GM19351 (cell line): ENCODE data around the gene PSD4.

Source experiments
- ATAC-seq: cut with Tn5 transposase; IDR thresholded peaks from one replicate; pipeline ENCODE4 v1.9.1; 2021; ENCODE audit warnings: mild to moderate bottlenecking, moderate library complexity; ENCODE audit not compliant: unreplicated experiment

PSD4 gene

DNA sequence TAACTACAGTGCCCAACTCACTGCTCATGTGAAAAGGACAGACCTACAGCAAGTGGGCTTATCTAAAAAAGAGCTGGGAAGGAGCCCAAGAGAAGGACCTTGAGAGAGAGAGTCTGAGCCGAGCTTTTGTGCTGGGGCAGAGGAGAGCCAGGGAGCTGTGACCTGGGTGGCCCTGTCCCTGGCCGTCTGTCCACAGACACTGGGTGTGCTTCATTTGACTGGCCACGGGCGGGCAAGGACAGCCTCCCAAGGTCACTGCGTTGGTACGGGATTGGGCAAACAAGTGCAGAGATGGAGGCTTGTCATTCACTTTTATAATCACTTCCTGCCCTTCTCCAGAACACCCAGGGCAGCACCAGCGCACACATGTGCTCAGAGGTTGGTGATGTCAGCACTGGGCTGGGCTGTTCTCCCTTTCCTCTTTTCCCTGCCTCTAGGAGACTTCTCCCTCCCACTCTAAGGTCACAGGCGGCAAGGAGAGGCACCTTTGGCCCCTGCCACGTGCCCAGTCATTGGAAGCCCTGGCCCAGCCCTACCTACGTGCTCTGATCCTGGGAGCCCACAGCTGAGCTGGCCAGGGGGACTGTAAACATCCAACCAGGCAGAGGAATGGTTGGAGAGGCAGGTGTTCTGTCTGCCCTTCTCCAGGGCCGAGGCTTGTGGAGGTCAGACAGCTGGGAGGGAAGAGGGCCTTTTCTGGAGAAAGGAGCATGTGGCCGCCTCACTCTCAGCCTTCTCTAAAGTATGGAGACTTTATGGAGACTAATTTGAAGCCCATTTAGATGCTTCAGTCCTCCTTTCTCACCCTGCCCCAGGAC lies 6.4 kb upstream of the PSD4 start:
- ATAC-seq, result no peak

DNA sequence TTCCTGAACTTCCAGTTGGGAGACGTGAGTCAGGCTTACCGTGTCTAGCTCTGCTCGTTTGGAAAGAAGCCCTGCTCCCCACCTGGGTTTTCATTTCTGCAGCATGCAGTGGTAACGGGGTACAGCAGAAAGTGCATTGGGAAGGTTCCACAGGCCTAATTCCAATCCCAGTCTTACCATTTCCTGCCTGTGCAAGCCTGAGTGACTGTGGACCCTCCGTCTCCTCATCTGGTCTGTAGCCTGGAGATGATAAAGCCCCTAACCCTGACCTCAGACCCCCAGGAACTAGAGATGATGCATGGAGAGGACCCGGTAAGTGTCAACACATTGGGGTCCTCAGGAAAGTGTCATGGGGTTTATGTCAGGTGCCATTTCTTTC lies 5.8 kb upstream of the PSD4 start:
- no peak for ATAC-seq

DNA sequence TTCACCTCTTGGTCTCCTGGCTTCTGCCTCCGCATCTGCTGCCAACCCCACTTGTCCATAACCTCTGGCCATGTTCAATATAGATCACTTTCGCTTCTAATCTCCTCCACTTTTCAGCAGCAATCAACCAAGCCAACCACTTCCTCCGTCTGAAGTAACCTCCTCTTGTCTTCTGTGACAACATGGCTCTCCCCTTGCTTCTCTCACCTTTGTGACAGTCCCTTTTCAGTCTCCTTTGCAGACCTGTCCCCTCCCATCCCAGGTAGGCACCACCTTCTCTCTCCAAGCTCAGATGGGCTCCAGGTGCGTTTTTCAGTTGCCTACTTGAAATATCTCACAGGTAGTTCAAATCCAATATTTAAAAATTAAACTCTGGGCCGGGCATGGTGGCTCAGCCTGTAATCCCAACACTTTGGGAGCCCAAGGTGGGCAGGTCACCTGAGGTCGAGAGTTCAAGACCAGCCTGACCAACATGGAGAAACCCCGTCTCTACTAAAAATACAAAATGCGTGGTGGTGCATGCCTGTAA lies 4.7 kb upstream of the PSD4 start:
- ATAC-seq, result no peak

GRCh38 chr2:113169586-113169985 lies 4.2 kb upstream of the PSD4 start:
- ATAC-seq, result no peak

DNA sequence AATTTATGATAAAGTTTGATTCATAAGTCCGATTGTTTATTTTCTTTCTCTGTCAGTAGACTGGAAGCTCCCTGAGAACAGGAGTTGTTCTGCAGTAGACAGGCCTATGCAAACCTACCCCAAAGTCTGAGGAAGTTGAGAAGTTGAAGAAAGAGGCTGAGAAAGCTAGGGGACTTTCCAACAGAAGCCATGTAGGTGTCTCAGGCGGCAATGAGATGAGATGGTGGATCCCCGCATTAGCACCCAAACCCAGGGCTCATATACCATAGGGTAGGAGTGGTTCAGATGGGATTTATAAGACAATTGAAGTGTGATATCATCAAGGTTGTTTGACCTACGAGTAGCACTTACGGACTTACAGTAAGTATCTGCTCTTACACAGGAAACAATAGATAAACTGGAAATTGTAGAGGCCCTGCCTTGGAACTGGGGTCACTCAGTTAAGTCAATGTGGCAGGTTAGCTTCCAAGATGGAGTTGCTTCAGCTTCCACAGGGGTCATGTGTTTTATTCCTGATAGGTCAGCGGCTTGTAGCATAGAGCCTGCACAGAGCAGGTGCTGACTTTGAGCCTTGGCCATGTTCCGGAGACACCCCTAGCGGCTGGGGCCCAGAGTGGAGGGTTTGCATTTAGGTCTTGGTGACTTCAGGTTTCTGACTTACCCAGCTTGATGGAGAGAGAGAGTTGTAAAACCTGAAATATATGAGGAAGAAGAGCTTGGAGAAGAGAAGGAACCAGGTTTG lies 2.3 kb upstream of the PSD4 start:
- no peak for ATAC-seq

DNA sequence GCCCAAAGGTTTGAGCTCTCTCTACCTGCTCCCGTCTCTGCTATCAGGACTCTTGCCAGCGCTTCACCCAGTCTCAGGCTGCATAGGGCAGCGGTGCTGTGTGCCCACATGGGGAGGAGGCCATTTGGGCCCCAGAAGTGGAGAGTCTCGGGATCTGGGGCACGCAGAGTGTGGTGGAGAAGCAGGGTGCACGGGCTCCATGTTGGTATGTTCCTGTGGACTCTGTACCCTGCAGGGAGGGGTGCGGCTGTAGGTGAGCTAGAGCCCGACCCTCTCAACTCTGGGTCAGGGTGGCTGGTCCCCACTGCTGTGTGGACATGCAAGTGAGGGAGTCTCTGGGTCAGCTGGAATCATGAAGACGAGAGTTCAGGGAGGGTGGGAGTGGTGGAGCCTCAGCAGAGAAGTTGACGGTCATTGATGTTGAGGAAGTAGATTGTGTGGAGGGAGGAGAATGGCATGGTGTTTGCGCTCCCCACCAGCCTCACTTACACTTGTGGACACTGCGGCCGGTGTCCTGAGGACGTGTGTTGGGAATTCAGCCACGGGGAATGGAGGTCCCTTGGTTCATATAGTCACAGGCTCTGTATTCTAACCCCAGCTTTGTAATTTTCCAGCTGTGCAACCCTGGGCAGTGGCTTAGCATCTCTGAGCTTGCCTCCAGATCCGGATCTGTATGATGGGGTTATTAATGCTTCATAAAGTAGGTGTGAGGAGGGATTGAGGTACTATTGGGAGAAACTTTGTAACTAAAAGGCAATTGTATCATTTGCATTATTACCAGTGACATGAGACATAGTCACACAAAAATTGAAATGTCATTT lies 840 bp upstream of the PSD4 start:
- ATAC-seq, result no peak

DNA sequence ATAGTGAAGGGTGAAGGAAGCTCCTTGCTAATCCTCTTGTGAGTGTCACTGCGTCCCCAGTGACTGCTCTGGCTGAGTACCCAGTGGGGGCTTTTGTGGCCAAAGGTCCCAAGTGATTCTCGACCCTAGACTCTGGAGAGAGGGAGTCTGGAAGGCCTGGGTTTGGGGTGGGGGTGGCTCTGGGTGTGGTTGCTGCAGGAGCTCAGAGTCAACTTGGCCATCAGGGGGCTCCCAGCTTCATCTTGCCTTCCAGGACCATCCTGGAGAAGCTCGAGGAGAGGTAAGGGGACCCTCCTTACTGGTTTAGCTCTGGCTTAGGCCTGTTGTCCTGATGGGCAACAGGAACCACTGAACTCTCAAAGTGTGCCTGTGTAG lies 592 bp downstream of the PSD4 start:
- ATAC-seq, result no peak

- ATAC-seq, result peak; percentile 65
These were observed 1.4 kb downstream of the PSD4 start for GRCh38 chr2:113175042-113175628.

GRCh38 chr2:113175736-113176695 lies 2.2 kb downstream of the PSD4 start:
- no peak for ATAC-seq

DNA sequence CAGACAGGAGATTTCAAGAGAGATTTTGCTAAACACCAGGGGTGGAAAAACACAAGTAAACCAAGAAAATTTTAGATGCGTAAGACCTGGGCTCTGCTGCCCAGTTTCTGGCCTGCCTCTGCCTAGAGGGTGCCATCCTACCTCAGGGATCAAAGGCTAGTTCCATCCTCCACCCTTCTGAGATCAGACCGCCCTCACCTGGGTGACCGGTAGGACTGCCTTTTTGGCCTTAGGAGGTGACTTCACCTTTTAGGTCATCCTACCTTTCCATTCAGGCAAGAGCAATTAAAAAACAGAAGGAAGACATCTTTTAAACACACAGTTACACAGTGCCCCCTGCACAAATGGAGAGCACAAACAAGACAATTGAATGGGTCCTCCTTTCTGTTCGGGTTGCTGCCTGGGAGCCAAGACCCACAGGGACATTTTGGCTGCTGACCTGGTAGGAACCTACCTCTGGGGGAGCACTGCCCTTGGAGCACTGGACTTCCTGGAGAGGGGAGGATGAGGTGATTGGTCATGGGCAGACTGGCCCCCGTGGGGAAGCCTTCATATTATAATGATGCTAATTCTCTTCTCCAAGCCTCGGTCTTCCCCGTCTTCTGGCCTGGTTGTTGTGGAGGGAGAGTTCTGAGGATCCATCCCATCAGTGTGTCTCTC lies 3.1 kb downstream of the PSD4 start:
- no peak for ATAC-seq

- no peak for ATAC-seq
These were observed 4.4 kb downstream of the PSD4 start for GRCh38 chr2:113178069-113178746.

DNA sequence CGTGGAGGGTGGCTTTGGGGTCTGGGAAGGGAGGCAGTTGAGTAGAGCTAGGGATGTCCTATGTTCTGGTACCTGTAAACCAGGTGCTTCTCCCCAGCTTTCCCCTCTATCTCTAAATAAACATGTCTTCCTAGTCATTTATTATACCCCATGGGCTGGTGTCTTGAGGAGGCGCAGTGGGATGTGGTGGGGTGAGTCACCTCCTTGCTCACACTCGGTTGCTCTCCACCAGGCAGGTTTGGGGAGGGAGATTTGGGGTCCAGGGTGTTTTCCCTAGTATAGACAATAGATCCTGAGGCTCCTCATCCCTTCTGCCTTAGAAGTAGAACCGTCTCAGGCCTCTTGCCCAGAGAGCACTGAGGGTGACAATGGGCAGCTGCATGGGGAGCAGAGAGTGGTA lies 5.1 kb downstream of the PSD4 start:
- ATAC-seq, result no peak

DNA sequence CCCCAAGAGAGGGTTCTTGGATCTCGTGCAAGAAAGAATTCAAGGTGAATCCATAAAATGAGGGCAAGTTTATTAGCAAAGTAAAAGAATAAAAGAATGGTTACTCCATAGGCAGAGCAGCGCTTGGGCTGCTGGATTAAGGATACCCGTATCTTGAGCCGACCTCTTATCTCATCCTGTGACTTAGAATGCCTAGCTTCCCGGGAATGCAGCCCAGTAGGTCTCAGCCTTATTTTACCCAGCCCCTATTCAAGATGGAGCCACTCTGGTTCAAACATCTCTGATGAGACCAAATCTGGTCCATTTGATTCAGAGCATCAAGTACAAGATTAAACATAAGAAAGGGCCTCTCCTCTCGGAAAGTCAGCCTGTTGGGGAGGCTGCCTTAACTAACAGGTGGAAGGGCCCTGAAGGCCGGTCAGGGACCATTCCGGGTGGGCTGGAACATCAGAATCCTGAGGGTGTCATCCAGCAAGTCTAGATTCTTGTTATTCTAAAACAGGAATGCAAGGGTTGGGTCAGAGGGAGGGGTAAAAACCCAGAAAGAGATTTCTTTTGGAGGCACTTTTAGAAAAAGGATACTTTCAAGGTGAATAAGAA lies 5.8 kb downstream of the PSD4 start:
- ATAC-seq, result no peak

- no peak for ATAC-seq
These were observed 6.6 kb downstream of the PSD4 start for GRCh38 chr2:113180131-113180946.

DNA sequence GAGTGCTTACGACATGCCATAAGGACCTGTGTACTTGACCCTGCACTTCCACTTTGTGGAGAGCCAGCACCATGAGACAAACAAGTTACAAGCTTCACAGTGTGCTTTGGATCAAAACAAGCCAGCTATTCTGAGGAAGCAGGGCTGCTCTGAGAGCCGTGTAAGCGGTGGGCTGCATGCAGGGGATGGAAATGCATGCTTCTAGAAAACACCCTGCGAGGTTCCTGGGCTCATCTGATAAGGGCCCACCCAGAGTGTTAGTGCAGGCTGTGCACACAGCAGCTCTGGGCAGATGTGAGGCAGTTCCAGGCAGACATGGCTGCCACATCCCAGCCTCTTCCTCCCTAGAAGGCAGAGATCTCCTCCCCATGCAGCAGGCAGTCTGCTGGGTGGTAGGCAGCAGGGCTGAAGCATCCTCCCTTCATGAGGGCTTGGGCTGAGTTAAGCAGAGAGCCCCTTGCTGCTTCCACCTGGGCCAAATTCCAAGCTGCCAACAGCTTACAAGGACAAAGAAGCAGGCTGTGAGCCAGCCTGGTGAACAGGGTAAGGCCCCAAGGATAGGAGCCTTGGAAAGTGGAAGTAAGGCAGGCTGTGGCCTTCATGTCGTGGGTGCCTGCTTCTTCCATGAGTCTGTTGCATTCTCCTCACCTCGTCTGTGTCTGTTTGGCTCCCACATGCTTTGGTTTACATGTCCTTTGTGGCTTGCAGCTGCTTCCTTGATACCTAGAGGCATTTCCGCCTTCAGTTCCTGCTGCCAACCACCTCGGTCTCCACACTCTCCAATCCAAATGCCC lies 7.7 kb downstream of the PSD4 start:
- no peak for ATAC-seq

GRCh38 chr2:113182471-113183260 lies 8.9 kb downstream of the PSD4 start:
- no peak for ATAC-seq
